ENCODE results near the gene TACR2. TPM values are rescaled to one million over a fixed set of nuclear protein-coding genes. Genes with fewer than 3 reads are reported as not detected.

Gene TACR2
- total and polyA plus RNA-seq, 2 donors (not counting 1 experiment from before 2014, with no cell fraction given) = 0.15 to 0.17 TPM

DNA sequence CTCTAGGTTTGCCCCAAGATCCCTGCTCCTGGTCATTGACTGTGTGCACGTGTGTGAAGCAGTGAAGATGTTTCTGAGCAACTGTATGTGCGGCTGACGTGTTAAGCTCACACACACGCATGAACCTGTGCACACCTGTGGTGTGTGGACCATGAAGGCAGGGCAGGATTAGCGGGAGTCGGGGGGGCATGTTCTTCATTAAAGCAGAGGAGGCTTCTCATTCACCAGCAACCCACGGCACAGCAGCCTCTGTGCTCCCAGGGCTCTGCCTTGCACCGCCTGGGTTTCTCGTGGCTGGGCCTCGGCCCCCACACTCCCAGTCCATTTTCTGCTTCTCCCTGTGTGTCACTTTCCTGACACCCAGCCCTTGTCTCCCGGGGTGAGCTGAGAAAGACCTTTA is 824 bp upstream of the TACR2 start:
- TF ChIP-seq EZH2 (IDR thresholded peaks at IDR 0.05; ENCODE audit: low read length, missing control alignments) = no peak
- TF ChIP-seq, protein P1, sequence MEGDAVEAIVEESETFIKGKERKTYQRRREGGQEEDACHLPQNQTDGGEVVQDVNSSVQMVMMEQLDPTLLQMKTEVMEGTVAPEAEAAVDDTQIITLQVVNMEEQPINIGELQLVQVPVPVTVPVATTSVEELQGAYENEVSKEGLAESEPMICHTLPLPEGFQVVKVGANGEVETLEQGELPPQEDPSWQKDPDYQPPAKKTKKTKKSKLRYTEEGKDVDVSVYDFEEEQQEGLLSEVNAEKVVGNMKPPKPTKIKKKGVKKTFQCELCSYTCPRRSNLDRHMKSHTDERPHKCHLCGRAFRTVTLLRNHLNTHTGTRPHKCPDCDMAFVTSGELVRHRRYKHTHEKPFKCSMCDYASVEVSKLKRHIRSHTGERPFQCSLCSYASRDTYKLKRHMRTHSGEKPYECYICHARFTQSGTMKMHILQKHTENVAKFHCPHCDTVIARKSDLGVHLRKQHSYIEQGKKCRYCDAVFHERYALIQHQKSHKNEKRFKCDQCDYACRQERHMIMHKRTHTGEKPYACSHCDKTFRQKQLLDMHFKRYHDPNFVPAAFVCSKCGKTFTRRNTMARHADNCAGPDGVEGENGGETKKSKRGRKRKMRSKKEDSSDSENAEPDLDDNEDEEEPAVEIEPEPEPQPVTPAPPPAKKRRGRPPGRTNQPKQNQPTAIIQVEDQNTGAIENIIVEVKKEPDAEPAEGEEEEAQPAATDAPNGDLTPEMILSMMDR (conservative IDR thresholded peaks at IDR 0.05 in 1 of 2, IDR thresholded peaks at IDR 0.05 in 1 of 2; ENCODE audit: low read depth in 1 of 2, low read length in 2 of 2) = no peak
- no peak for DNase-seq (ENCODE audit: low read depth in 2 of 2)
- H3K4me3 ChIP-seq (replicated peaks in 1 of 4; ENCODE audit: control extremely low read depth in 1 of 4, insufficient read depth in 1 of 4, low read depth in 3 of 4, low read length in 4 of 4) = no peak overlapping the region

GRCh38 chr10:69415951-69416350 is 767 bp downstream of the TACR2 start:
- H4K20me1 ChIP-seq (ENCODE audit: control insufficient read depth, extremely low read depth, insufficient read depth, low read length) = no peaks in the 10 kb centered on the region
- H3K27ac ChIP-seq (ENCODE audit: insufficient read depth, low read length) = no peak overlapping the region
- no peak overlapping the region for H2AFZ ChIP-seq (ENCODE audit: low read length)
- H3K79me2 ChIP-seq (ENCODE audit: control insufficient read depth, insufficient read depth, low read length) = no peaks in the 10 kb centered on the region
- H3K4me3 ChIP-seq (replicated peaks in 1 of 4; ENCODE audit: control extremely low read depth in 1 of 4, insufficient read depth in 1 of 4, low read depth in 3 of 4, low read length in 4 of 4) = no peak overlapping the region
- no peaks in the 10 kb centered on the region for H3K9me3 ChIP-seq (ENCODE audit: control insufficient read depth, insufficient read depth, low read depth, low read length)
- DNase-seq (ENCODE audit: low read depth in 2 of 2) = no peak
- H3K4me2 ChIP-seq (ENCODE audit: extremely low read depth, insufficient read depth, low read length) = no peak overlapping the region
- H3K9ac ChIP-seq (ENCODE audit: insufficient read depth, low read length) = no peak overlapping the region
- H3K4me1 ChIP-seq (ENCODE audit: control insufficient read depth, extremely low read depth, insufficient read depth, low read length) = no peaks in the 10 kb centered on the region
- peaks cover 3% of the 10 kb centered on the region for H3K27me3 ChIP-seq (ENCODE audit: control insufficient read depth, insufficient read depth, low read length)
- no peaks in the 10 kb centered on the region for H3K36me3 ChIP-seq (ENCODE audit: control insufficient read depth, insufficient read depth, low read length)
- TF ChIP-seq, protein P1 (conservative IDR thresholded peaks at IDR 0.05 in 1 of 2, IDR thresholded peaks at IDR 0.05 in 1 of 2; ENCODE audit: low read depth in 1 of 2, low read length in 2 of 2) = no peak
- TF ChIP-seq EZH2 (IDR thresholded peaks at IDR 0.05; ENCODE audit: low read length, missing control alignments) = no peak

More for the DNA sequence above, 824 bp upstream of the TACR2 start:
- no peak overlapping the region for H2AFZ ChIP-seq (ENCODE audit: low read length)
- H3K27me3 ChIP-seq (ENCODE audit: control insufficient read depth, insufficient read depth, low read length) = peaks cover 7% of the 10 kb centered on the region
- H3K9me3 ChIP-seq (ENCODE audit: control insufficient read depth, insufficient read depth, low read depth, low read length) = no peaks in the 10 kb centered on the region
- H3K36me3 ChIP-seq (ENCODE audit: control insufficient read depth, insufficient read depth, low read length) = no peaks in the 10 kb centered on the region
- H3K4me1 ChIP-seq (ENCODE audit: control insufficient read depth, extremely low read depth, insufficient read depth, low read length) = no peaks in the 10 kb centered on the region
- H3K79me2 ChIP-seq (ENCODE audit: control insufficient read depth, insufficient read depth, low read length) = no peaks in the 10 kb centered on the region
- H3K27ac ChIP-seq (ENCODE audit: insufficient read depth, low read length) = no peak overlapping the region
- no peak overlapping the region for H3K4me2 ChIP-seq (ENCODE audit: extremely low read depth, insufficient read depth, low read length)
- no peaks in the 10 kb centered on the region for H4K20me1 ChIP-seq (ENCODE audit: control insufficient read depth, extremely low read depth, insufficient read depth, low read length)
- H3K9ac ChIP-seq (ENCODE audit: insufficient read depth, low read length) = no peak overlapping the region

DNA sequence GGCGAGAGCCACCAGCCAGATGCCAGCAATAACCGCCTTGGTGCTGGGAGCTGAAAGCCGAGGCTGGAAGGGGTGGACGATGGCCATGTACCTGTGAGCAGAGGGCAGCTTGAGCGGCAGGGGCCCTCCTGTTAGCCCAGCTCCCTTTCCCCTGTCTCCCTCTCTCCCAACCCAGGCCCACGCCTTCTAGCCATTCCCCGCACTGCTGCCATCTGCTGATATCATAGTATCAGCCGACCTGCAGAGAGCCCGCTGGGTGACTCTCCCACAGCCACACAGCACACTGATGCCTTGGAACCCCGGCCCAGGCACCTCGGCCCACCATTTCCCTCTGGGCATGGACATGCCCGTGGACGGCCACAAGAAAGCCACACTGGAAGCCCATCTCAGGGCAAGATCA is 1.7 kb downstream of the TACR2 start:
- Histone ChIP-seq H3K36me3 (ENCODE audit: control insufficient read depth, insufficient read depth, low read length) (no peaks in the 10 kb centered on the region), H3K4me2 (ENCODE audit: extremely low read depth, insufficient read depth, low read length) (no peak overlapping the region), H3K9ac (ENCODE audit: insufficient read depth, low read length) (no peak overlapping the region), H2AFZ (ENCODE audit: low read length) (no peak overlapping the region), H3K27ac (ENCODE audit: insufficient read depth, low read length) (no peak overlapping the region), H3K79me2 (ENCODE audit: control insufficient read depth, insufficient read depth, low read length) (no peaks in the 10 kb centered on the region), H3K4me1 (ENCODE audit: control insufficient read depth, extremely low read depth, insufficient read depth, low read length) (no peaks in the 10 kb centered on the region), H3K9me3 (ENCODE audit: control insufficient read depth, insufficient read depth, low read depth, low read length) (no peaks in the 10 kb centered on the region), H3K27me3 (ENCODE audit: control insufficient read depth, insufficient read depth, low read length) (peaks cover 3% of the 10 kb centered on the region), H3K4me3 (replicated peaks in 1 of 4; ENCODE audit: control extremely low read depth in 1 of 4, insufficient read depth in 1 of 4, low read depth in 3 of 4, low read length in 4 of 4) (no peak overlapping the region), H4K20me1 (ENCODE audit: control insufficient read depth, extremely low read depth, insufficient read depth, low read length) (no peaks in the 10 kb centered on the region)
- TF ChIP-seq, protein P1 (conservative IDR thresholded peaks at IDR 0.05 in 1 of 2, IDR thresholded peaks at IDR 0.05 in 1 of 2; ENCODE audit: low read depth in 1 of 2, low read length in 2 of 2) = no peak
- no peak for TF ChIP-seq EZH2 (IDR thresholded peaks at IDR 0.05; ENCODE audit: low read length, missing control alignments)
- DNase-seq (ENCODE audit: low read depth in 2 of 2) = no peak
